Measurements from ENCODE around the gene BNC2.

GRCh38 chr9:16794871-16795639 is 75.4 kb downstream of the BNC2 start:
- TF ChIP-seq EZH2 (IDR thresholded peaks at IDR 0.05; ENCODE audit: insufficient read depth, poor library complexity, severe bottlenecking), result no peak
- TF ChIP-seq EZH2phosphoT487 (IDR thresholded peaks at IDR 0.05; ENCODE audit: insufficient read depth, low read depth), result no peak

All from GM23248 (cell line).